Lung (tissue), 12 donors: ENCODE measurements around the gene DNAH10. TPM values are rescaled to one million over a fixed set of nuclear protein-coding genes. Genes with fewer than 3 reads are reported as not detected.

Experiments used
- ATAC-seq: fragments of 200-7000 bp; cut with Tn5 transposase; one replicate; pipeline ENCODE4 v1.9.1; 2020; ENCODE audit warnings: moderate number of reproducible peaks; ENCODE audit not compliant: insufficient read depth, low FRiP score
- DNase-seq, 3 donors: peaks; one replicate each; pipeline ENCODE4 v3.0.0-alpha.2; 2013 to 2017
- H3K27ac ChIP-seq, 2 donors: one replicate each; pipeline ENCODE4 v1.5.1; 2013; ENCODE audit warnings: mild to moderate bottlenecking in 2 of 2, moderate library complexity in 2 of 2, control low read depth in 1 of 2, inconsistent platforms in 1 of 2, low read depth in 1 of 2, low read length in 1 of 2
- H3K27me3 ChIP-seq, 3 donors: one replicate each; pipeline ENCODE4 v1.5.1; 2013; ENCODE audit warnings: low read length in 2 of 3; ENCODE audit not compliant: control insufficient read depth in 3 of 3, insufficient read depth in 3 of 3
- H3K36me3 ChIP-seq, 4 donors: one replicate each; pipeline ENCODE4 v1.5.1; 2013; ENCODE audit warnings: low read length in 4 of 4, mild to moderate bottlenecking in 1 of 4, moderate library complexity in 1 of 4; ENCODE audit not compliant: control insufficient read depth in 4 of 4, insufficient read depth in 4 of 4
- H3K4me1 ChIP-seq, 5 donors: one replicate each; pipeline ENCODE4 v1.5.1; 2013; ENCODE audit warnings: low read length in 5 of 5, mild to moderate bottlenecking in 2 of 5, moderate library complexity in 1 of 5; ENCODE audit not compliant: control insufficient read depth in 5 of 5, insufficient read depth in 5 of 5
- H3K4me3 ChIP-seq: one replicate; pipeline ENCODE4 v1.5.1; 2013; ENCODE audit warnings: mild to moderate bottlenecking, control low read depth, moderate library complexity
- H3K9ac ChIP-seq, 2 donors: one replicate each; pipeline ENCODE4 v1.5.1; 2013; ENCODE audit warnings: low read length in 2 of 2, control low read depth in 1 of 2; ENCODE audit not compliant: insufficient read depth in 1 of 2
- H3K9me3 ChIP-seq, 4 donors: one replicate each; pipeline ENCODE4 v1.5.1; 2013; ENCODE audit warnings: low read length in 3 of 4, mild to moderate bottlenecking in 1 of 4, moderate library complexity in 1 of 4; ENCODE audit not compliant: control insufficient read depth in 4 of 4, insufficient read depth in 3 of 4
- WGBS, 2 donors: extraction: QIAGEN DNeasy Blood & Tissue Kit; methylation state at CpG; one replicate each; pipeline ENCODE4 v1.1.7; 2013; 5-methylcytosine and 5-hydroxymethylcytosine counted together
- polyA plus RNA-seq, 2 donors: library from polyadenylated mRNA; stranded (reverse); fragments of 200-250 nt; gene quantifications; one replicate each; pipeline ENCODE4 v1.2.1, GENCODE V29; 2013
- total RNA-seq, 2 donors: library from RNA; depleted of rRNA in 1 of 2; stranded (reverse); fragments of >200 nt in 1 of 2; gene quantifications; one replicate each; pipeline ENCODE4 v1.2.1, GENCODE V29; 2014 to 2021
- TF ChIP-seq, protein P1 (sequence below): IDR thresholded peaks from 2 replicates; pipeline ENCODE4 v1.5.1; 2012; ENCODE audit warnings: mild to moderate bottlenecking; ENCODE audit errors: control extremely low read depth, extremely low read depth
- donor health status: control.
- donor health status: control.
- donor health status: Bipolar disorder and iron deficiency.
- donor health status: healthy.
- donor health status: DM: yes; HTN: yes; CAD: no.

The DNAH10 gene
- total and polyA plus RNA-seq, 4 donors, result 2.0 to 21.7 (median 9.1) TPM

DNA sequence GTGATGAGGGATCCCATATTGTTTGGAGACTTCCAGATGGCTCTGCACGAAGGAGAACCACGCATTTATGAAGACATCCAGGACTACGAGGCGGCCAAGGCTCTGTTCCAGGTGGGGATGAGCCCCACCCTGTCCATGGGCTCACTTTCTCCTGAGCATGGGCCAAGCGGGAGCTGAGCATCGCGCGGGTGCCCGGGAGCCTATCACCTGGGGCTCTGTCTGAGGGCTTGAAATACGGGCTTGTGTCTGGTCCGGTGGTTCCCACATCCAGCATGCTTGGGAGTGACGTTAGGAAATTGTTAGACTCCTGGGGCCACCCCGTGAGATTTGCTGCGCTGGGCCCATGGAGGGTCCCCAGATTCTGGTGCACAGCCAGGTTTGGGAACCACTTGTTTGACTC lies 117.6 kb downstream of the DNAH10 start:
- H3K4me1 ChIP-seq, result peaks cover 0 to 2% (median 0%) of the 10 kb centered on the region in 5 donors
- no peaks in the 10 kb centered on the region for H3K36me3 ChIP-seq
- no peak overlapping the region for H3K9ac ChIP-seq
- peaks cover 0 to 3% (median 0%) of the 10 kb centered on the region in 4 donors for H3K9me3 ChIP-seq
- no peak overlapping the region for H3K4me3 ChIP-seq
- no peak overlapping the region for H3K27ac ChIP-seq
- 90 to 95% methylated on average over 14 of the region's 14 CpGs for WGBS, 2 donors
- ATAC-seq (no peak), DNase-seq (no peak)
- peaks cover 3 to 5% (median 4%) of the 10 kb centered on the region in 3 donors for H3K27me3 ChIP-seq
- TF ChIP-seq, protein P1, sequence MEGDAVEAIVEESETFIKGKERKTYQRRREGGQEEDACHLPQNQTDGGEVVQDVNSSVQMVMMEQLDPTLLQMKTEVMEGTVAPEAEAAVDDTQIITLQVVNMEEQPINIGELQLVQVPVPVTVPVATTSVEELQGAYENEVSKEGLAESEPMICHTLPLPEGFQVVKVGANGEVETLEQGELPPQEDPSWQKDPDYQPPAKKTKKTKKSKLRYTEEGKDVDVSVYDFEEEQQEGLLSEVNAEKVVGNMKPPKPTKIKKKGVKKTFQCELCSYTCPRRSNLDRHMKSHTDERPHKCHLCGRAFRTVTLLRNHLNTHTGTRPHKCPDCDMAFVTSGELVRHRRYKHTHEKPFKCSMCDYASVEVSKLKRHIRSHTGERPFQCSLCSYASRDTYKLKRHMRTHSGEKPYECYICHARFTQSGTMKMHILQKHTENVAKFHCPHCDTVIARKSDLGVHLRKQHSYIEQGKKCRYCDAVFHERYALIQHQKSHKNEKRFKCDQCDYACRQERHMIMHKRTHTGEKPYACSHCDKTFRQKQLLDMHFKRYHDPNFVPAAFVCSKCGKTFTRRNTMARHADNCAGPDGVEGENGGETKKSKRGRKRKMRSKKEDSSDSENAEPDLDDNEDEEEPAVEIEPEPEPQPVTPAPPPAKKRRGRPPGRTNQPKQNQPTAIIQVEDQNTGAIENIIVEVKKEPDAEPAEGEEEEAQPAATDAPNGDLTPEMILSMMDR, result no peak

DNA sequence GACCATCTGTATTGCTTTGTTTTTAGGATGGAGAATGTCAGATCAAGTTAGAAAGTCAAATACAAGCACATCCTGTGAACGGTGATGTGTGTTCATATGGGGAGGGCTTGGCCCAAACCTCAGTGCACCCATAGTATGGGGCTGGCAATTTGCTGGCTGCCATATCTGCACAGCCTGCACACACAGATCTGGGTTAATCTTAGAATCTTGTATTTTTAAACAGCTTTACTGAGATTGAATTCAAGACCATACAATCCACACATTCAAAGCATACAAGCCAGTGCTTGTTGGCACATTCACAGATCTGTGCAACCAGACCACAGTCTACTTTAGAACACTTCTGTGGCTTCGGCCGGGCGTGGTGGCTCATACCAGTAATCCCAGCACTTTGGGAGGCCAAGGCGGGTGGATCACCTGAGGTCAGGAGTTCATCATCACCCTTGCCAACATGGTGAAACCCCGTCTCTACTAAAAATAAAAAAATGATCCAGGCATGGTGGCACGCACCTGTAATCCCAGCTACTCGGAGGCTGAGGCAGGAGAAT lies 120.1 kb downstream of the DNAH10 start:
- Histone ChIP-seq H3K27ac (no peak overlapping the region), H3K4me3 (no peak overlapping the region), H3K9me3 (peaks cover 0 to 5% (median 0%) of the 10 kb centered on the region in 4 donors), H3K36me3 (no peaks in the 10 kb centered on the region), H3K9ac (no peak overlapping the region), H3K27me3 (peaks cover 4 to 10% (median 5%) of the 10 kb centered on the region in 3 donors), H3K4me1 (peaks cover 0 to 2% (median 0%) of the 10 kb centered on the region in 5 donors)
- ATAC-seq, result no peak
- WGBS, 2 donors, result 79 to 80% methylated on average over 8 of the region's 8 CpGs
- TF ChIP-seq, protein P1, result no peak
- DNase-seq, result no peak

GRCh38 chr12:123886258-123886657 lies 124.2 kb downstream of the DNAH10 start:
- peak in 1 of 3 donors; percentile 5 for DNase-seq

More at GRCh38 chr12:123886258-123886657, 124.2 kb downstream of the DNAH10 start:
- no peaks in the 10 kb centered on the region for H3K36me3 ChIP-seq
- peaks cover 4 to 17% (median 13%) of the 10 kb centered on the region in 3 donors for H3K27me3 ChIP-seq
- no peak for ATAC-seq
- no peak overlapping the region for H3K27ac ChIP-seq
- peaks cover 0 to 5% (median 2%) of the 10 kb centered on the region in 4 donors for H3K9me3 ChIP-seq
- no peak overlapping the region for H3K9ac ChIP-seq
- TF ChIP-seq, protein P1, result no peak
- no peak overlapping the region for H3K4me3 ChIP-seq
- peaks cover 0 to 2% (median 0%) of the 10 kb centered on the region in 5 donors for H3K4me1 ChIP-seq
- 83 to 87% methylated on average over 13 of the region's 13 CpGs for WGBS, 2 donors
